SJSA1 (cell line): ENCODE results near the gene TMEM82. TPM values are rescaled to one million over a fixed set of nuclear protein-coding genes. Genes with fewer than 3 reads are reported as not detected.

Experiments used
- DNase-seq, 2 experiments: peaks; one replicate each; pipeline ENCODE4 v3.0.0-alpha.2; 2015 to 2020; ENCODE audit warnings: low spot score in 2 of 2, low read depth in 1 of 2
- H3K27ac ChIP-seq: fragments of 250-450 bp; sonication (Bioruptor Pico); 2 replicates; pipeline ENCODE4 v1.5.1; 2020; ENCODE audit warnings: mild to moderate bottlenecking, moderate library complexity
- H3K27me3 ChIP-seq: fragments of 250-450 bp; sonication (Bioruptor Pico); replicated peaks from 2 replicates; pipeline ENCODE4 v1.5.1; 2020; ENCODE audit warnings: mild to moderate bottlenecking, moderate library complexity
- H3K36me3 ChIP-seq: fragments of 250-450 bp; sonication (Bioruptor Pico); 2 replicates; pipeline ENCODE4 v1.5.1; 2020; ENCODE audit warnings: mild to moderate bottlenecking
- H3K4me1 ChIP-seq: fragments of 250-450 bp; sonication (Bioruptor Pico); replicated peaks from 2 replicates; pipeline ENCODE4 v1.6.1; 2021; ENCODE audit warnings: mild to moderate bottlenecking
- H3K4me3 ChIP-seq: fragments of 250-450 bp; sonication (Bioruptor Pico); 2 replicates; pipeline ENCODE4 v1.5.1; 2020; ENCODE audit warnings: mild to moderate bottlenecking
- H3K9me3 ChIP-seq: fragments of 250-450 bp; sonication (Bioruptor Pico); replicated peaks from 2 replicates; pipeline ENCODE4 v1.5.1; 2020; ENCODE audit warnings: mild to moderate bottlenecking
- total RNA-seq: library from RNA; depleted of rRNA; stranded (reverse); fragments of >200 nt; shearing (Covaris generic); gene quantifications from 2 replicates; pipeline ENCODE4 v1.2.3, GENCODE V29; 2014

TMEM82 gene
- total RNA-seq, 1 experiment from 2014 or later: not detected

GRCh38 chr1:15748690-15749398, 6.5 kb downstream of the TMEM82 start:
- Histone ChIP-seq H3K4me3 (no peak overlapping the region), H3K4me1 (peaks cover 17% of the 10 kb centered on the region), H3K9me3 (no peaks in the 10 kb centered on the region), H3K36me3 (no peaks in the 10 kb centered on the region), H3K27me3 (no peaks in the 10 kb centered on the region), H3K27ac (no peak overlapping the region)
- DNase-seq: no peak

GRCh38 chr1:15749399-15750291, 7.3 kb downstream of the TMEM82 start:
- Histone ChIP-seq H3K4me3 (no peak overlapping the region), H3K27me3 (no peaks in the 10 kb centered on the region), H3K36me3 (no peaks in the 10 kb centered on the region), H3K4me1 (peaks cover 17% of the 10 kb centered on the region), H3K9me3 (no peaks in the 10 kb centered on the region), H3K27ac (no peak overlapping the region)
- DNase-seq: no peak

- Histone ChIP-seq H3K9me3 (no peaks in the 10 kb centered on the region), H3K4me3 (no peak overlapping the region), H3K27me3 (no peaks in the 10 kb centered on the region), H3K27ac (no peak overlapping the region), H3K4me1 (peaks cover 17% of the 10 kb centered on the region), H3K36me3 (no peaks in the 10 kb centered on the region)
- DNase-seq: no peak
Observed at GRCh38 chr1:15750924-15751323, 8.6 kb downstream of the TMEM82 start.

GRCh38 chr1:15751717-15752116, 9.4 kb downstream of the TMEM82 start:
- no peak for DNase-seq
- Histone ChIP-seq H3K36me3 (no peaks in the 10 kb centered on the region), H3K9me3 (no peaks in the 10 kb centered on the region), H3K4me3 (no peak overlapping the region), H3K27me3 (no peaks in the 10 kb centered on the region), H3K27ac (no peak overlapping the region), H3K4me1 (peaks cover 17% of the 10 kb centered on the region)

- Histone ChIP-seq H3K4me1 (peaks cover 27% of the 10 kb centered on the region), H3K4me3 (no peak overlapping the region), H3K27me3 (no peaks in the 10 kb centered on the region)
Observed at GRCh38 chr1:15753776-15754175, 11.5 kb downstream of the TMEM82 start.

GRCh38 chr1:15755021-15755645, 12.8 kb downstream of the TMEM82 start:
- Histone ChIP-seq H3K4me3 (no peak overlapping the region), H3K27me3 (no peaks in the 10 kb centered on the region), H3K27ac (no peak overlapping the region), H3K36me3 (peaks cover 5% of the 10 kb centered on the region), H3K4me1 (peaks cover 28% of the 10 kb centered on the region), H3K9me3 (no peaks in the 10 kb centered on the region)
- DNase-seq: no peak

More at GRCh38 chr1:15753776-15754175, 11.5 kb downstream of the TMEM82 start:
- no peak for DNase-seq
- H3K27ac ChIP-seq: no peak overlapping the region
- peaks cover under 1% of the 10 kb centered on the region for H3K36me3 ChIP-seq
- H3K9me3 ChIP-seq: no peaks in the 10 kb centered on the region

- no peaks in the 10 kb centered on the region for H3K9me3 ChIP-seq
- no peak overlapping the region for H3K4me3 ChIP-seq
- no peak for DNase-seq
- H3K4me1 ChIP-seq: peaks cover 30% of the 10 kb centered on the region
- H3K27ac ChIP-seq: no peak overlapping the region
- peaks cover 5% of the 10 kb centered on the region for H3K36me3 ChIP-seq
- H3K27me3 ChIP-seq: no peaks in the 10 kb centered on the region
Observed at GRCh38 chr1:15755646-15756040, 13.3 kb downstream of the TMEM82 start.

- no peak overlapping the region for H3K4me3 ChIP-seq
- H3K4me1 ChIP-seq: peaks cover 37% of the 10 kb centered on the region
- DNase-seq: no peak
- H3K27ac ChIP-seq: no peak overlapping the region
- H3K36me3 ChIP-seq: peaks cover 5% of the 10 kb centered on the region
- H3K9me3 ChIP-seq: no peaks in the 10 kb centered on the region
- no peaks in the 10 kb centered on the region for H3K27me3 ChIP-seq
Observed at GRCh38 chr1:15756143-15757015, 14.1 kb downstream of the TMEM82 start.

GRCh38 chr1:15757016-15757543, 14.8 kb downstream of the TMEM82 start:
- Histone ChIP-seq H3K4me1 (peaks cover 43% of the 10 kb centered on the region), H3K27ac (no peak overlapping the region), H3K27me3 (no peaks in the 10 kb centered on the region), H3K9me3 (no peaks in the 10 kb centered on the region), H3K36me3 (peaks cover 5% of the 10 kb centered on the region), H3K4me3 (no peak overlapping the region; the same call in 1 of the 2 replicates)
- no peak for DNase-seq

- peak; percentile 44 to 70 for DNase-seq
- Histone ChIP-seq H3K9me3 (no peaks in the 10 kb centered on the region), H3K27me3 (no peaks in the 10 kb centered on the region), H3K36me3 (peaks cover 10% of the 10 kb centered on the region), H3K27ac (no peak overlapping the region), H3K4me1 (peaks cover 49% of the 10 kb centered on the region), H3K4me3 (peak overlapping the region; percentile 2)
Observed at GRCh38 chr1:15757575-15758342, 15.5 kb downstream of the TMEM82 start.

- H3K4me3 ChIP-seq: peak within 1 kb of the TSS; percentile 88
- H3K9me3 ChIP-seq: no peaks in the 10 kb centered on the region
- H3K27ac ChIP-seq: peak within 1 kb of the TSS; percentile 85
- no peak for DNase-seq
- H3K4me1 ChIP-seq: peaks cover 49% of the 10 kb centered on the region
- H3K36me3 ChIP-seq: peaks cover 15% of the 10 kb centered on the region
- no peaks in the 10 kb centered on the region for H3K27me3 ChIP-seq
Observed at GRCh38 chr1:15758343-15758931, 16.1 kb downstream of the TMEM82 start, which contains the start of gene FBLIM1. Gene FBLIM1, plus strand, starts transcription at chr1:15758795. Its CDS starts 6,189 bp downstream, at chr1:15764984.
